Vagina (tissue), 2 donors: ENCODE results near the gene HOXA7. TPM values are rescaled to one million over a fixed set of nuclear protein-coding genes. Genes with fewer than 3 reads are reported as not detected.

Experiments used
- DNase-seq, 2 donors: peaks; one replicate each; pipeline ENCODE4 v3.0.0-alpha.2; 2017; ENCODE audit errors: extremely low spot score in 2 of 2
- H3K27ac ChIP-seq: fragments of 200-600 bp; sonication (generic); one replicate; pipeline ENCODE4 v1.5.1; 2019
- H3K27me3 ChIP-seq: fragments of 200-600 bp; sonication (generic); one replicate; pipeline ENCODE4 v1.5.1; 2019
- H3K36me3 ChIP-seq, 2 donors: fragments of 200-600 bp; sonication (generic); one replicate each; pipeline ENCODE4 v1.5.1; 2017 to 2019
- H3K4me1 ChIP-seq: fragments of 200-600 bp; sonication (generic); one replicate; pipeline ENCODE4 v1.5.1; 2019
- H3K4me3 ChIP-seq, 2 donors: fragments of 200-600 bp; sonication (generic); 1 replicate in 1 of 2; 2 replicates in 1 of 2; pipeline ENCODE4 v1.5.1; 2016 to 2019
- H3K9me3 ChIP-seq: fragments of 200-600 bp; sonication (generic); one replicate; pipeline ENCODE4 v1.5.1; 2019
- POLR2A ChIP-seq, 2 donors: fragments of 450-650 bp; IDR thresholded peaks; one replicate each; pipeline ENCODE4 v1.6.1; 2017; ENCODE audit warnings: antibody characterized with exemption in 2 of 2, mild to moderate bottlenecking in 2 of 2, moderate library complexity in 2 of 2
- POLR2AphosphoS5 ChIP-seq, 2 donors: sonication (generic); formaldehyde crosslinking; IDR thresholded peaks; one replicate each; pipeline ENCODE4 v1.9.0; 2017; ENCODE audit warnings: antibody characterized with exemption in 2 of 2, mild to moderate bottlenecking in 2 of 2, low read depth in 1 of 2; ENCODE audit not compliant: insufficient read depth in 1 of 2
- intact Hi-C: fragments of 100-400 bp; cut with DNase I; formaldehyde crosslinking; loops from one replicate; pipeline ENCODE4 v1.15.1; 2023
- total RNA-seq: library from RNA; depleted of rRNA; stranded (reverse); fragments of >200 nt; gene quantifications from one replicate; pipeline ENCODE4 v1.2.3, GENCODE V29; 2016
- TF ChIP-seq, protein P1 (sequence below), 3 experiments: fragments of 450-650 bp in 2 of 3; fragments of 200-600 bp in 1 of 3; sonication (generic) in 1 of 3; IDR thresholded peaks; one replicate each; pipeline ENCODE4 v1.5.1; 2017 to 2019; ENCODE audit warnings: antibody characterized with exemption in 3 of 3, mild to moderate bottlenecking in 2 of 3, moderate library complexity in 2 of 3

Gene HOXA7
- total RNA-seq, 1 donor from 2014 or later, result 23.8 TPM

DNA sequence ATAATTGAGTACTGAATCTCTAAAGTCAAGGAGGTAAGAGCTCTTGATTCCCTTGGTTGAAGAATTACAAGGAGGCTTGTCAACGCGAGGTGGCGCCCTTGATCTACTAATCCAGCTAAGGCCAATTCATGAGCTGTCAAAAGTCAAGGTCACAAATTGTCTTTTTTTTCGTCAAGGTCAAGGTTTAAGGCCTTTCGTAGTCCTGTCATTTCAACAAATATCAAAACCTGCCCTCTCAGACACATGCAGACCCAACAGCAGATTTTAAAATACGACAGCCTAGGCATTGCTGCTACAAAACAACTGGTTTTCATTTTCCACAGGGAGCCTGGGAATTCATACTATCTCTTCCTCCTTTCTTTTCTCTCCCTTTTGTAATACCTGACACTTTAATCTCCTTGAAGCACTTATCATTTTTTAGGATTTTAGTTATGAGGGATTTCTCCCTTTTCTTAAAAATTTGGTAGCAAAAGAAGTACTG lies 39.9 kb upstream of the HOXA7 start:
- DNase-seq, result no peak
- Histone ChIP-seq H3K36me3 (no peaks in the 10 kb centered on the region), H3K27me3 (peaks cover 11% of the 10 kb centered on the region), H3K4me1 (peaks cover 20% of the 10 kb centered on the region), H3K27ac (peak overlapping the region; percentile 99), H3K4me3 (peak overlapping the region; percentile 88 to 91), H3K9me3 (no peaks in the 10 kb centered on the region)
- TF ChIP-seq POLR2A (IDR thresholded peaks at IDR 0.05) (no peak), POLR2AphosphoS5 (IDR thresholded peaks at IDR 0.05; ENCODE audit: insufficient read depth in 1 of 2, low read depth in 1 of 2) (peak in 1 of 2 donors; percentile 55)
- TF ChIP-seq, protein P1, sequence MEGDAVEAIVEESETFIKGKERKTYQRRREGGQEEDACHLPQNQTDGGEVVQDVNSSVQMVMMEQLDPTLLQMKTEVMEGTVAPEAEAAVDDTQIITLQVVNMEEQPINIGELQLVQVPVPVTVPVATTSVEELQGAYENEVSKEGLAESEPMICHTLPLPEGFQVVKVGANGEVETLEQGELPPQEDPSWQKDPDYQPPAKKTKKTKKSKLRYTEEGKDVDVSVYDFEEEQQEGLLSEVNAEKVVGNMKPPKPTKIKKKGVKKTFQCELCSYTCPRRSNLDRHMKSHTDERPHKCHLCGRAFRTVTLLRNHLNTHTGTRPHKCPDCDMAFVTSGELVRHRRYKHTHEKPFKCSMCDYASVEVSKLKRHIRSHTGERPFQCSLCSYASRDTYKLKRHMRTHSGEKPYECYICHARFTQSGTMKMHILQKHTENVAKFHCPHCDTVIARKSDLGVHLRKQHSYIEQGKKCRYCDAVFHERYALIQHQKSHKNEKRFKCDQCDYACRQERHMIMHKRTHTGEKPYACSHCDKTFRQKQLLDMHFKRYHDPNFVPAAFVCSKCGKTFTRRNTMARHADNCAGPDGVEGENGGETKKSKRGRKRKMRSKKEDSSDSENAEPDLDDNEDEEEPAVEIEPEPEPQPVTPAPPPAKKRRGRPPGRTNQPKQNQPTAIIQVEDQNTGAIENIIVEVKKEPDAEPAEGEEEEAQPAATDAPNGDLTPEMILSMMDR (IDR thresholded peaks at IDR 0.05), result peak; percentile 48 to 82 (median 74)
- intact Hi-C loops, result loop anchor here (10.0 kb wide), 1 partner anchor 578 kb away; no protein-coding TSS in a partner anchor

DNA sequence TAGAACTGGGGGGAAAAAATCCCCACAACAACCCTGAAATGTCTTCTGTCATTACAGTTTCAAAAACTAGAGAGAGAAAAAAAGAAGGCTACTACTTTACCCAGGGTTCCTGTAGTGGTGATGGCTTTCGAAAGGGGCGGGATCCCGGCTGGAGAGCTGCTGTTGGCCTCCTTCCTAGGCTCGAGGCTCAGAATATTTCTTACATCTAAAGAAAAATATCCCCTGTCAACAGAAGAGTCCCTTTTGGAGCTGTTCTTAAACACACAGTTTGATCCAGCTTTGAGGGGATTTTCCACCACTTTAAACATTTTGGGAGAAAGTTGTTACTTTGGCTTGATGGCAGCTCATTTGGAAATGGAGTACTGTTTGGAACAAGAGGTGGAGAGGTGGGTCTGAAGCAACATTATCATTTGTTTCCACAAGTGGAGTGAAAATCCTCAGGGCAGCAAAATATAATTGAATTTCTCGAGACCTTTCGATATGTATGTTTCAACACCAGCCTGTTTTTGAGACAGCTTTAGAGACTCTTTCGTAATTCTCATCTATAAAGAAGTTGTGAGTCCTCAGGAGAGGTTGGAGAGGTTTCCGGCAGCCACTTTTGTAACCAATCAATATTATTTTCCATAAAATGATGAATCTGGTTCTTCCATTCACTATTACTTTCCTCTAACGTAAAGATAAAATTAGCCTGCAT lies 38.4 kb upstream of the HOXA7 start:
- H3K36me3 ChIP-seq, result no peaks in the 10 kb centered on the region
- peaks cover 30% of the 10 kb centered on the region for H3K4me1 ChIP-seq
- H3K27ac ChIP-seq, result peak overlapping the region; percentile 99
- intact Hi-C loops, result loop anchor here (10.0 kb wide), 1 partner anchor 580 kb away; no protein-coding TSS in a partner anchor
- peak overlapping the region; percentile 88 to 91 for H3K4me3 ChIP-seq
- DNase-seq, result no peak
- TF ChIP-seq, protein P1 (IDR thresholded peaks at IDR 0.05), result no peak
- peak in 1 of 2 donors; percentile 23 for TF ChIP-seq POLR2A (IDR thresholded peaks at IDR 0.05)
- H3K27me3 ChIP-seq, result peaks cover 6% of the 10 kb centered on the region
- H3K9me3 ChIP-seq, result no peaks in the 10 kb centered on the region

DNA sequence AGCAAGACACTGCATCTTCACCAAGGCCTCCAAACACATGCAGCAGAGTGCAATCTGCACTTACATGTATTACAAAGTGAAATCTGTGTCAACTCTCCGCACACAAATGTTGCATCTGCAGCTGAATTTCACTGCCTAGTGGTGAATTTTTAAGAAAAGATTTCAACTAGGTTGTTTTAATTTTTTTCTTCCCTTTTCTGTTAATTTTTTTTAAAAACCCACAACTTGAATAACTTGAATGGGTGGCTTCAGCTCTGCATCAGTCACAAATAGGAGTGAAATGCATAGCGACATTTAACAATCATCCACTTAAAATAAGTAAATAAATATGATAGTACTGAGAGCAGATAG lies 37.5 kb upstream of the HOXA7 start:
- H3K9me3 ChIP-seq, result no peaks in the 10 kb centered on the region
- peaks cover 6% of the 10 kb centered on the region for H3K27me3 ChIP-seq
- peak overlapping the region; percentile 88 to 91 for H3K4me3 ChIP-seq
- intact Hi-C loops, result loop anchor here (10.0 kb wide), 1 partner anchor 581 kb away; no protein-coding TSS in a partner anchor
- H3K36me3 ChIP-seq, result no peaks in the 10 kb centered on the region
- peaks cover 38% of the 10 kb centered on the region for H3K4me1 ChIP-seq
- no peak for DNase-seq
- H3K27ac ChIP-seq, result peak overlapping the region; percentile 99
- TF ChIP-seq, protein P1 (IDR thresholded peaks at IDR 0.05), result no peak
- no peak for TF ChIP-seq POLR2A (IDR thresholded peaks at IDR 0.05)

- H3K4me1 ChIP-seq, result peaks cover 42% of the 10 kb centered on the region
- TF ChIP-seq POLR2AphosphoS5 (IDR thresholded peaks at IDR 0.05; ENCODE audit: insufficient read depth in 1 of 2, low read depth in 1 of 2), result peak in 1 of 2 donors; percentile 41
- TF ChIP-seq, protein P1 (IDR thresholded peaks at IDR 0.05), result no peak
- H3K36me3 ChIP-seq, result no peaks in the 10 kb centered on the region
- intact Hi-C loops, result loop anchor here (10.0 kb wide), 1 partner anchor 581 kb away; no protein-coding TSS in a partner anchor
- peak in 1 of 2 donors; percentile 88 for DNase-seq
- H3K4me3 ChIP-seq, result peak overlapping the region; percentile 88 to 91
- H3K27me3 ChIP-seq, result peaks cover 4% of the 10 kb centered on the region
- H3K27ac ChIP-seq, result peak overlapping the region; percentile 99
- no peaks in the 10 kb centered on the region for H3K9me3 ChIP-seq
Observed at GRCh38 chr7:27193335-27194001, 37.0 kb upstream of the HOXA7 start.
